ENCODE data around the gene KRT37.

DNA sequence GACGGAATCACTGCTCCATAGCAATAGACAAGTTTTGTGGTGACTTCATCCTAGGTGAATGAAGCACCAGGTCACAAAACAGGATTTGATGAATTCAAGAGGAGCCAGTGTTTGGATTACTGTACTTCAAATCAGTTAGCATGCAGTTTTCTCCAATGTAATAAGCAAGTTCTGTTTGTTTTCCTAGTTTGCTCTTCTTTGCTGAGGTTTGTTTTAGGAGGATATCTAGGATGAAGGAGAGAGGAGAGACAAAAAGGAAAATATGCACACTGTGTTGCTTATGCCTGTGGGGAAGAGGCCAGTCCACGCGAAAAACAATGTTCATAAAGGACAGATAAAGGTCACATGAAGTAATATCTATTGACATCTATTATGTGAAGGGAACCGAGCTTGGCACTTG is 9.0 kb downstream of the KRT37 start:
- TF ChIP-seq SP1 (IDR thresholded peaks at IDR 0.05): no peak
- TF ChIP-seq ARNT (IDR thresholded peaks at IDR 0.05): no peak
